Measurements from ENCODE around the gene EXOC3L4. TPM values are rescaled to one million over a fixed set of nuclear protein-coding genes. Genes with fewer than 3 reads are reported as not detected.
A peak's percentile ranks its signal among the peaks of the same experiment; 100 is the strongest.

The EXOC3L4 gene
- total RNA-seq, 1 donor from 2014 or later: not detected

DNA sequence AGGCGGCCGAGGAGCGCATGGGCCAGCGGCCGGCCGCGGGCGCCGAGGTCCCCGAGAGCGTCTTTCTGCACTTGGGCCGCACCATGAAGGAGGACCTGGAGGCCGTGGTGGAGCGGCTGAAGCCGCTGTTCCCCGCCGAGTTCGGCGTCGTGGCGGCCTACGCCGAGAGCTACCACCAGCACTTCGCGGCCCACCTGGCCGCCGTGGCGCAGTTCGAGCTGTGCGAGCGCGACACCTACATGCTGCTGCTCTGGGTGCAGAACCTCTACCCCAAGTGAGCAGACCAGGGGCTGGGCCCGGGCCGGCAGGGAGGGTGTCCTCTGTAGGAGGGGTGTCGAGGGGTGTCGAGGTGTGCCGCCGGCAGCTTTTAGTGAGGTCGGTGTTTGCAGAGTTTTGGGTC, 32.8 kb downstream of the EXOC3L4 start:
- Histone ChIP-seq H3K9me3 (ENCODE audit: low read depth) (no peaks in the 10 kb centered on the region), H3K27me3 (peaks cover 61% of the 10 kb centered on the region), H4K20me1 (ENCODE audit: low read depth) (peaks cover 14% of the 10 kb centered on the region), H3K79me2 (ENCODE audit: low read depth) (no peaks in the 10 kb centered on the region), H3K36me3 (no peaks in the 10 kb centered on the region), H3K4me1 (peaks cover 12% of the 10 kb centered on the region), H3K4me3 (no peak overlapping the region), H3K4me2 (peak overlapping the region; percentile 49), H2AFZ (replicated peaks) (no peak overlapping the region), H3K9ac (no peak overlapping the region), H3F3A (ENCODE audit: low read depth) (peaks cover 21% of the 10 kb centered on the region), H3K27ac (no peak overlapping the region)
- H3K4me1 Mint-ChIP-seq: peaks cover 21% of the 10 kb centered on the region
- peak overlapping the region; percentile 46 for H3K4me3 Mint-ChIP-seq
- H3K27ac Mint-ChIP-seq: no peak overlapping the region
- TF ChIP-seq EZH2 (IDR thresholded peaks at IDR 0.05) (no peak), CTCF (IDR thresholded peaks at IDR 0.05) (no peak), EZH2phosphoT487 (IDR thresholded peaks at IDR 0.05) (no peak)
- H3K36me3 Mint-ChIP-seq: no peaks in the 10 kb centered on the region
- H3K9me3 Mint-ChIP-seq: no peaks in the 10 kb centered on the region
- DNase-seq (ENCODE audit: low spot score): no peak
- peaks cover 19% of the 10 kb centered on the region for H3K27me3 Mint-ChIP-seq (ENCODE audit: insufficient read depth, low read depth)

DNA sequence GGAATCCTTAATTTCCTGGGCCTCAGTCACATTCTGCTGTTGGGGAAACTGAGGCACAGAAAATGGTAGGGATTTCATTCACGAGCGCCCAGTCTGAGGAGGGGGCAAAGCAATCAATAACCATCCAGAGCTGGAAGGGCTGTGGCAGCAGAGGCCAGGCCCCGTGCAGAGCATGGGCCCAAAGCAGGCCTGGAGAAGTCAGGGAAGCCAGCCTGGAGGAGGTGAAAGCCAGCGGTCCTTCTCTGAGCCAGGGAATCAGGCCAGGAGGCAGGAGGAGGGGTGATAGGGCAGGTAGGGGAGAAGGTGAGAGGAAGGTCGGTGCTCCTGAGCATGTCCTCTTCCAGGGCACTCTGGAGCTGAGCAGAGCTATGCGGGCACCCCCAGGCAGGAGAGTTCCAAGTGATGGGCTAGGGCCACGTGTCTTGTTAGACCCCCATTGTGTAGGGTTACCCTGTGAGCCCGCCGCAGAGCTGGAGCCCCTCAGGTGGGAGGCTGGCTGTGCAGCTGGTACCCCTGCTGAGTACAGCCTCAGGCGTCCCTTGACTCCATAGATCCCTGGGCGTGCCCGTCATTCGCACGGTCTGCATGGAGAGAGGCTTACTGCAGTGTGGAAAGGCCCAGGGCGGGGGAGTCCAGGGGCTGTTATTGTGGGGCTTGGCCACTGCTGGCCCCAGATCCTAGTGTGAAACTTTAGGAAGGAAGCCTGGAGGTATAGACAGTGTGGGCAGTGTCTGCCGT, 33.5 kb downstream of the EXOC3L4 start:
- H3K4me3 ChIP-seq: no peak overlapping the region
- peaks cover 55% of the 10 kb centered on the region for H3K27me3 ChIP-seq
- no peaks in the 10 kb centered on the region for H3K9me3 ChIP-seq (ENCODE audit: low read depth)
- peaks cover 6% of the 10 kb centered on the region for H3K4me1 ChIP-seq
- H3K79me2 ChIP-seq (ENCODE audit: low read depth): no peaks in the 10 kb centered on the region
- no peaks in the 10 kb centered on the region for H3K36me3 ChIP-seq
- H2AFZ ChIP-seq (replicated peaks): no peak overlapping the region
- Mint-ChIP-seq H3K4me3 (peak overlapping the region; percentile 46), H3K36me3 (no peaks in the 10 kb centered on the region), H3K9me3 (no peaks in the 10 kb centered on the region), H3K27ac (no peak overlapping the region), H3K27me3 (ENCODE audit: insufficient read depth, low read depth) (peaks cover 19% of the 10 kb centered on the region), H3K4me1 (peaks cover 26% of the 10 kb centered on the region)
- TF ChIP-seq EZH2phosphoT487 (IDR thresholded peaks at IDR 0.05): no peak
- TF ChIP-seq CTCF (IDR thresholded peaks at IDR 0.05): no peak
- TF ChIP-seq EZH2 (IDR thresholded peaks at IDR 0.05): no peak
- H3K4me2 ChIP-seq: no peak overlapping the region
- H3K27ac ChIP-seq: no peak overlapping the region
- peaks cover 14% of the 10 kb centered on the region for H3F3A ChIP-seq (ENCODE audit: low read depth)
- DNase-seq (ENCODE audit: low spot score): no peak
- H3K9ac ChIP-seq: no peak overlapping the region
- H4K20me1 ChIP-seq (ENCODE audit: low read depth): peaks cover 14% of the 10 kb centered on the region

DNA sequence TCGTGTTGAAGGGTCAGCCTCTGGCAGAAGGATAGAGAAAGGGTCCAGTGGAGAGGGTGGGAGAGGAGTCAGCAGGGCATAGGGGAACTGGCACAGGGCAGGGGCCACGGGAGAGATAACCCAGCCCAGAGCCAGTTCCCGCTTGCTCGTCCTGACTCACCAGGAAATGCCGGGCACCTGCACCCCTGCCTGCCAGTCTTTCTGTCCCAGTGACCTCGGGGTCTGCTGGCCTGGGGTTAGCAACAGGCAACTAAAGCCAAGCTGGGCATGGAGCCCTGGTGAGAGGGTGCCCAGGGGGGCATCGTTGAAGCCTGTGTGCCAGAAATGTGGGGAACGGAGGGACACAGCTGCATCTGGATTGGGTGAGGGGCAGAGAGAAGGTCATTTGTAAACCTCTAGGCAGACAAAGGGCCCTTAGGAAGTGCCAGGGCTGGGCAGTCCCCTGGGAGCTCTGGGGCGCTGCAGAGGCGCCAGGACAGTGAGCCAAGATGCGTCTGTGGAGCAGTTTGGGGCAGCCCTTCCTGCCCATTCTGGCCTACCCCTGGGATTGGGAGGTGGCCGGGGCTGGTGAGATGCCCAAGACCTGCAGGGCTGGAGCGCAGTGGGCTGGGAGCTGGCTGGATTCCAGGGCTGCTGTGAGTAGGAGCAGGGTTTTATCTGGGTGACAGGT, 34.2 kb downstream of the EXOC3L4 start:
- Histone ChIP-seq H3K36me3 (no peaks in the 10 kb centered on the region), H2AFZ (replicated peaks) (no peak overlapping the region), H4K20me1 (ENCODE audit: low read depth) (peaks cover 14% of the 10 kb centered on the region), H3K79me2 (ENCODE audit: low read depth) (no peaks in the 10 kb centered on the region), H3K27ac (no peak overlapping the region), H3F3A (ENCODE audit: low read depth) (peaks cover 14% of the 10 kb centered on the region), H3K9ac (no peak overlapping the region), H3K4me1 (no peaks in the 10 kb centered on the region), H3K9me3 (ENCODE audit: low read depth) (no peaks in the 10 kb centered on the region), H3K4me2 (no peak overlapping the region), H3K4me3 (no peak overlapping the region), H3K27me3 (peaks cover 47% of the 10 kb centered on the region)
- no peak for TF ChIP-seq CTCF (IDR thresholded peaks at IDR 0.05)
- no peak for TF ChIP-seq EZH2 (IDR thresholded peaks at IDR 0.05)
- no peak for TF ChIP-seq EZH2phosphoT487 (IDR thresholded peaks at IDR 0.05)
- no peaks in the 10 kb centered on the region for H3K36me3 Mint-ChIP-seq
- no peak overlapping the region for H3K4me3 Mint-ChIP-seq
- H3K9me3 Mint-ChIP-seq: no peaks in the 10 kb centered on the region
- no peak overlapping the region for H3K27ac Mint-ChIP-seq
- H3K27me3 Mint-ChIP-seq (ENCODE audit: insufficient read depth, low read depth): peaks cover 19% of the 10 kb centered on the region
- peaks cover 26% of the 10 kb centered on the region for H3K4me1 Mint-ChIP-seq
- DNase-seq (ENCODE audit: low spot score): no peak
